Prostate gland (tissue), 2 donors: Measurements from ENCODE around the gene CPNE4.

ENCODE experiments used
- CTCF ChIP-seq, 4 experiments: fragments of 200-600 bp in 2 of 4; fragments of 450-650 bp in 2 of 4; sonication (generic) in 2 of 4; IDR thresholded peaks; 1 replicate in 3 of 4; 2 replicates in 1 of 4; pipeline ENCODE4 v1.5.1; 2016 to 2019; ENCODE audit warnings: antibody characterized with exemption in 4 of 4, mild to moderate bottlenecking in 2 of 4, moderate library complexity in 2 of 4
- POLR2A ChIP-seq: fragments of 450-650 bp; IDR thresholded peaks from one replicate; pipeline ENCODE4 v1.6.1; 2016; ENCODE audit warnings: antibody characterized with exemption, mild to moderate bottlenecking
- POLR2AphosphoS5 ChIP-seq: sonication (generic); formaldehyde crosslinking; IDR thresholded peaks from one replicate; pipeline ENCODE4 v1.6.1; 2017; ENCODE audit warnings: antibody characterized with exemption

- TF ChIP-seq POLR2AphosphoS5, result no peak
- no peak for TF ChIP-seq CTCF (IDR thresholded peaks at IDR 0.05)
- no peak for TF ChIP-seq POLR2A
These were observed 428.9 kb downstream of the CPNE4 start for GRCh38 chr3:131605916-131606315.
